Astrocyte of the cerebellum (primary cell): ENCODE data around the gene IL17RB.

ENCODE experiments used
- DNase-seq: peaks from one replicate; pipeline ENCODE4 v3.0.0-alpha.2; 2011; ENCODE audit warnings: low read depth
- H3K4me3 ChIP-seq: 2 replicates; pipeline ENCODE4 v1.5.1; 2011; ENCODE audit warnings: mild to moderate bottlenecking, low read depth, low read length, moderate library complexity
- CTCF ChIP-seq: IDR thresholded peaks from 2 replicates; pipeline ENCODE4 v1.5.1; 2012; ENCODE audit warnings: low read length, low read depth, moderate library complexity, mild to moderate bottlenecking; ENCODE audit errors: missing control alignments
- in situ Hi-C: cut with HindIII; loops from 2 replicates; pipeline ENCODE4 v1.10.0; 2017; ENCODE audit warnings: low sequenced_read_pairs

Gene IL17RB

DNA sequence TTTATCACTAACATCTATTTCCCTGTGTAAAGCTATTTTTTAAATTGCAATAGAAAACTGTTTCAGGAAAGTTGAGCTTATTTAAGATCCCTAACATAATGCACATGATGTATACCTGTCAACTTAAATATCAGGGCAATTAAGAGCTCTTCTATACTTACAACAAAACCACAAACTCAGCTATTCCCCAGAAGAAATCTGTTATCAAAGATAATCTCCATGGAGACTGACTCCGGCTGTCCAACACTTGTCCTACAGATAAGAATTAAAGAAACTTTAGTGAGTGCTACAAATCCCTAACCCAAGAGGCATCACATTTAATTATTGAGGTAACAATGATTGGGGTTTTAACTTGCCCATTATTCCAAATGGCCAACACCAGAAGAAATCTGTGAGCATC is 41.9 kb downstream of the IL17RB start:
- DNase-seq, result no peak
- no peak for TF ChIP-seq CTCF
- no peak overlapping the region for H3K4me3 ChIP-seq
- in situ Hi-C loops, result no loop called here

GRCh38 chr3:53890726-53891475 is 44.5 kb downstream of the IL17RB start:
- no peak for DNase-seq
- in situ Hi-C loops, result no loop called here
- peak overlapping the region; percentile 62 for H3K4me3 ChIP-seq
- no peak for TF ChIP-seq CTCF

- no peak for TF ChIP-seq CTCF
- peak within 1 kb of the TSS; percentile 62 for H3K4me3 ChIP-seq
- in situ Hi-C loops, result no loop called here
- DNase-seq, result peak; percentile 98
Measured at GRCh38 chr3:53891497-53892285, 45.3 kb downstream of the IL17RB start, which contains the start of gene SELENOK. TSS of gene SELENOK (minus strand) at chr3:53891859.

- TF ChIP-seq CTCF, result no peak
- peak overlapping the region; percentile 62 for H3K4me3 ChIP-seq
- in situ Hi-C loops, result no loop called here
- DNase-seq, result no peak
Measured at GRCh38 chr3:53892286-53892637, 45.9 kb downstream of the IL17RB start.

DNA sequence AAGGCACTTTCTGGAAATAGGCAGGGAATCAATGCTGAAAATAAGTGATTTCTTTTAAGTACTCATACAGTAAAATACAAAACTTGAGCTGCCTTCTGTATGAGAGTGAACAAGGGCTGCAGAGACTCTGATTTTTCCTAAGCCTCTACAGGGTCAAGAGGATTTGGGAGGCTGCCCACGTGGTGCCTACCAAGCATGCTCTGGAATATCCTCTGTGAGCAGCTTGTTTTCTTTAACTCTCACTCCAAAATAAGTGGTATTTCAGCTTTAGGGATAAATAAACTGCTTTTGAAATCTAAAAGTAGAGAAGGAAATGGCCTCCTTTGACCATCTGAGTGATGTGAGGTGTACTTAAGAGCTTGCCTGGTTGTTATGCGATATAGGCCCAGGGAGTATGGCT is 53.4 kb downstream of the IL17RB start:
- no peak for TF ChIP-seq CTCF
- in situ Hi-C loops, result no loop called here
- no peak overlapping the region for H3K4me3 ChIP-seq
- DNase-seq, result no peak

DNA sequence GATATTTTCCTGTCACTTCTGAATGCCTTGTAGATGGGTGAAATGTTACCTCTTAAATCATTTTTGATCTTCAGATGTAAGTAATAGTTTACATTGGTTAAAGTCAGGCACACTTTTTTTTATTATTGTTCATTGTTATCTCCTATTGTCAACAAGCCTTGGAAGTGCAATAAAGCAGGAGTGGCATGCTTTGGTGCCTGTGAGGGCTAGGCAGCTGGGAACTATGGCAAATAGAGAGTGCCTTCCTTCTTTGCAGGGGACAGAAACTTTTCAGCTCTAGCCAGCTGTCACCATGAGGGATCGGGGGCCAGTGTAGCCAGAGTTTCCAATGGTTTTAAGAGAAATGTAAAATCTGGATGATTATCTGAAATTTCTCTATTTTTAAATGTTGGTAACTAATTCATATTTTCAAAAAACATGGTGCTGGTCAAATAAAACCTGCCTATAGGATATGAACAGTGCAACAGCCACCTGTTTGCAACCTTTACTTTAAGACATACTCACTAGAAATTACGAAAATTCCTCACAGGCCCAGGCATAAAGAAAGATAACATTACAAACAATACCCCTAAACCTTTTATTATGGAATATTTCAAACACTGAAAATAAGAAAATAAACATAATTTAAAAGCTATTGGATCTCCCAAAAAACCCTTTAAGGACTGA is 54.4 kb downstream of the IL17RB start:
- no peak overlapping the region for H3K4me3 ChIP-seq
- no peak for TF ChIP-seq CTCF
- in situ Hi-C loops, result no loop called here
- DNase-seq, result no peak
